Fibroblast of the aortic adventitia (primary cell): ENCODE measurements around the gene PCDHA5. TPM values are rescaled to one million over a fixed set of nuclear protein-coding genes. Genes with fewer than 3 reads are reported as not detected.
"Not testable (repeated sequence)": the region's sequence is repeated elsewhere in the genome, so short reads cannot be mapped to it uniquely, and the experiment has no call there.

Experiments
- DNase-seq: peaks from one replicate; pipeline ENCODE4 v3.0.0-alpha.2; 2010; ENCODE audit warnings: low read depth
- H3K4me3 ChIP-seq: 2 replicates; pipeline ENCODE4 v1.5.1; 2011; ENCODE audit warnings: low read depth, mild to moderate bottlenecking, control low read depth, low read length, moderate library complexity
- total RNA-seq: library from RNA; depleted of rRNA; stranded (reverse); fragments of >200 nt; gene quantifications from 2 replicates; pipeline ENCODE4 v1.2.3, GENCODE V29; 2012; ENCODE audit warnings: low replicate concordance
- TF ChIP-seq, protein P1 (sequence below): IDR thresholded peaks from 2 replicates; pipeline ENCODE4 v1.5.1; 2011; ENCODE audit warnings: mild to moderate bottlenecking, low read length, control low read depth, inconsistent platforms; ENCODE audit not compliant: insufficient read depth

The PCDHA5 gene
- total RNA-seq, 1 donor: 0.09 TPM

DNA sequence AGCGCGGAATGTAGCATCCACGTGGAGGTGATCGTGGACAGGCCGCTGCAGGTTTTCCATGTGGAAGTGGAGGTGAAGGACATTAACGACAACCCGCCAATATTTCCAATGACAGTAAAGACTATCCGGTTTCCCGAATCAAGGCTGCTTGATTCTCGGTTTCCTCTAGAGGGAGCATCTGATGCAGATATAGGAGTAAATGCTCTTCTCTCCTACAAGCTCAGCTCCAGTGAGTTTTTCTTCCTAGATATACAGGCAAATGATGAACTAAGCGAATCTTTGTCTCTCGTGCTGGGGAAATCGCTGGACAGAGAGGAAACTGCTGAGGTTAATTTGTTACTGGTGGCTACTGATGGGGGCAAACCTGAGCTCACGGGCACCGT lies 26.2 kb upstream of the PCDHA5 start:
- TF ChIP-seq, protein P1, sequence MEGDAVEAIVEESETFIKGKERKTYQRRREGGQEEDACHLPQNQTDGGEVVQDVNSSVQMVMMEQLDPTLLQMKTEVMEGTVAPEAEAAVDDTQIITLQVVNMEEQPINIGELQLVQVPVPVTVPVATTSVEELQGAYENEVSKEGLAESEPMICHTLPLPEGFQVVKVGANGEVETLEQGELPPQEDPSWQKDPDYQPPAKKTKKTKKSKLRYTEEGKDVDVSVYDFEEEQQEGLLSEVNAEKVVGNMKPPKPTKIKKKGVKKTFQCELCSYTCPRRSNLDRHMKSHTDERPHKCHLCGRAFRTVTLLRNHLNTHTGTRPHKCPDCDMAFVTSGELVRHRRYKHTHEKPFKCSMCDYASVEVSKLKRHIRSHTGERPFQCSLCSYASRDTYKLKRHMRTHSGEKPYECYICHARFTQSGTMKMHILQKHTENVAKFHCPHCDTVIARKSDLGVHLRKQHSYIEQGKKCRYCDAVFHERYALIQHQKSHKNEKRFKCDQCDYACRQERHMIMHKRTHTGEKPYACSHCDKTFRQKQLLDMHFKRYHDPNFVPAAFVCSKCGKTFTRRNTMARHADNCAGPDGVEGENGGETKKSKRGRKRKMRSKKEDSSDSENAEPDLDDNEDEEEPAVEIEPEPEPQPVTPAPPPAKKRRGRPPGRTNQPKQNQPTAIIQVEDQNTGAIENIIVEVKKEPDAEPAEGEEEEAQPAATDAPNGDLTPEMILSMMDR: no peak
- DNase-seq: no peak
- H3K4me3 ChIP-seq: no peak overlapping the region

DNA sequence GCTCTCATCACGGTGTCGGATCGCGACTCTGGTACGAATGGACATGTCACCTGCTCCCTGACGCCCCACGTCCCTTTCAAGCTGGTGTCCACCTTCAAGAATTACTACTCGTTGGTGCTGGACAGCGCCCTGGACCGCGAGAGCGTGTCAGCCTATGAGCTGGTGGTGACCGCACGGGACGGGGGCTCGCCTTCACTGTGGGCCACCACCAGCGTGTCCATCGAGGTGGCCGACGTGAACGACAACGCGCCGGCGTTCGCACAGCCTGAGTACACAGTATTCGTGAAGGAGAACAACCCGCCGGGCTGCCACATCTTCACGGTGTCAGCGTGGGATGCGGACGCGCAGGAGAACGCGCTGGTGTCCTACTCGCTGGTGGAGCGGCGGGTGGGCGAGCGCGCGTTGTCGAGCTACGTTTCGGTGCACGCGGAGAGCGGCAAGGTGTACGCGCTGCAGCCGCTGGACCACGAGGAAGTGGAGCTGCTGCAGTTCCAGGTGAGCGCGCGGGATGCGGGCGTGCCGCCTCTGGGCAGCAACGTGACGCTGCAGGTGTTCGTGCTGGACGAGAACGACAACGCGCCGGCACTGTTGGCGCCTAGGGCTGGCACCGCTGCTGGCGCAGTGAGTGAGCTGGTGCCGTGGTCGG lies 25.2 kb upstream of the PCDHA5 start:
- DNase-seq: not testable (repeated sequence)

DNA sequence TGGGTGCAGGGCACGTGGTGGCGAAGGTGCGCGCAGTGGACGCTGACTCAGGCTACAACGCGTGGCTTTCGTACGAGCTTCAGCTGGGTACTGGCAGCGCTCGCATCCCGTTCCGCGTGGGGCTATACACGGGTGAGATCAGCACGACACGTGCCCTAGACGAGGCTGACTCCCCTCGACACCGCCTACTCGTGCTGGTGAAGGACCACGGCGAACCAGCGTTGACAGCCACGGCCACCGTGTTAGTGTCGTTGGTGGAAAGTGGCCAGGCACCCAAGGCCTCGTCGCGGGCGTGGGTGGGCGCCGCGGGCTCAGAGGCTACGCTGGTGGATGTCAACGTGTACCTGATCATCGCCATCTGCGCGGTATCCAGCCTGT lies 24.7 kb upstream of the PCDHA5 start:
- no peak overlapping the region for H3K4me3 ChIP-seq
- TF ChIP-seq, protein P1: no peak
- no peak for DNase-seq

More for the DNA sequence above, 25.2 kb upstream of the PCDHA5 start:
- not testable (repeated sequence) for H3K4me3 ChIP-seq

DNA sequence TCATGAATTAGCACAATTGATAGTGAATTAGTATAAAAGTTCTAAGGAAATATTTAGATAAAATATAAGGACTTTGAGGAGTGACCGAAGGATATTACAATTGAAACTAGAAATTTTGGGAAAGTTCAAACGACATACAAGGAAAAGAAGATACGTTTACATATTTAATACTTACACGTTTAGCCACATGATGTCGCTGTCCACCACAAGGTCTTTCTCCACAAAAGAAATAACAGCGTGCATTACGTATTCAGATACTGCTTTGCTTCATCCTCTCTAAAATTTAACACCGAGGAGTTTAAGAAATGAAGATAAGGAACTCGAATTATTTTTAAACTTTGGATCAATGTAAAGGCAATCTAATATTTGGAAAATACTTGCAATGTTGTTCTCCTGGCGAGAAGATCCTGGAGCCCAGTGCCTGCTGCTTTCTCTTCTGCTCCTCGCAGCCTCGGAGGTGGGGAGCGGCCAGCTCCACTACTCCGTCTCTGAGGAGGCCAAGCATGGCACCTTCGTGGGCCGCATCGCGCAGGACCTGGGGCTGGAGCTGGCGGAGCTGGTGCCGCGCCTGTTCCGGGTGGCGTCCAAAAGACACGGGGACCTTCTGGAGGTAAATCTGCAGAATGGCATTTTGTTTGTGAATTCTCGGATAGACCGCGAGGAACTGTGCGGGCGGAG lies 20.5 kb upstream of the PCDHA5 start, which contains the start of gene PCDHA3:
Gene PCDHA3 (plus strand): TSS at position 242 of the 678 bp plus-strand sequence.
- H3K4me3 ChIP-seq: peak within 1 kb of the TSS; percentile 38
- peak; percentile 36 for DNase-seq
- TF ChIP-seq, protein P1: peak; percentile 20

DNA sequence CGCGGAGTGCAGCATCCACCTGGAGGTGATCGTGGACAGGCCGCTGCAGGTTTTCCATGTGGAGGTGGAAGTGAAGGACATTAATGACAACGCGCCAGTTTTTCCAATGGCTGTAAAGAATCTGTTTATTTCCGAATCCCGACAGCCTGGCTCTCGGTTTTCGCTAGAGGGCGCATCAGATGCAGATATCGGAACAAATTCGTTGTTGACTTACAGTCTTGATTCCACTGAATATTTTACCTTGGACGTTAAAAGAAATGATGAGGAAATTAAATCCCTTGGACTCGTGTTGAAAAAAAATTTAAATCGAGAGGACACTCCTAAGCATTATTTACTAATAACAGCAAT lies 19.9 kb upstream of the PCDHA5 start:
- TF ChIP-seq, protein P1: peak; percentile 25
- no peak for DNase-seq
- no peak overlapping the region for H3K4me3 ChIP-seq

DNA sequence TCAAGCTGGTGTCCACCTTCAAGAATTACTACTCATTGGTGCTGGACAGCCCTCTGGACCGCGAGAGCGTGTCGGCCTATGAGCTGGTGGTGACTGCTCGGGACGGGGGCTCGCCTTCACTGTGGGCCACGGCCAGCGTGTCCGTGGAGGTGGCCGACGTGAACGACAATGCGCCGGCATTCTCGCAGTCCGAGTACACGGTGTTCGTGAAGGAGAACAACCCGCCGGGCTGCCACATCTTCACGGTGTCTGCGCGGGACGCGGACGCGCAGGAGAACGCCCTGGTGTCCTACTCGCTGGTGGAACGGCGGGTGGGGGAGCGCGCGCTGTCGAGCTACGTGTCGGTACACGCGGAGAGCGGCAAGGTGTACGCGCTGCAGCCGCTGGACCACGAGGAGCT lies 19.0 kb upstream of the PCDHA5 start:
- DNase-seq, H3K4me3 ChIP-seq: not testable (repeated sequence)

DNA sequence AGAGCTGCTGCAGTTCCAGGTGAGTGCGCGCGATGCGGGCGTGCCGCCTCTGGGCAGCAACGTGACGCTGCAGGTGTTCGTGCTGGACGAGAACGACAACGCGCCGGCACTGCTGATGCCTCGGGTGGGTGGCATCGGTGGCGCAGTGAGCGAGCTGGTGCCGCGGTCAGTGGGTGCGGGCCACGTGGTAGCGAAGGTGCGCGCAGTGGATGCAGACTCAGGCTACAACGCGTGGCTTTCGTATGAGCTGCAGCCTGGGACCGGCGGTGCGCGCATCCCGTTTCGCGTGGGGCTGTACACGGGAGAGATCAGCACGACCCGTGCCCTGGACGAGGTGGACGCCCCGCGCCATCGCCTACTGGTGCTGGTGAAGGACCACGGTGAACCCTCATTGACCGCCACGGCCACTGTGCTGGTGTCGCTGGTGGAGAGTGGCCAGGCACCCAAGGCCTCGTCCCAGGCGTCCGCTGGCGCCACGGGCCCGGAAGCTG lies 18.6 kb upstream of the PCDHA5 start:
- no peak overlapping the region for H3K4me3 ChIP-seq
- TF ChIP-seq, protein P1: no peak
- no peak for DNase-seq
